HL-60 (cell line): ENCODE results near the gene DENND4A.
A peak's percentile ranks its signal among the peaks of the same experiment; 100 is the strongest.

ENCODE experiments used
- DNase-seq, 2 experiments: peaks; one replicate each; pipeline ENCODE4 v3.0.0-alpha.2; 2010 to 2020; ENCODE audit warnings: low read depth in 1 of 2, low spot score in 1 of 2
- H3K27ac ChIP-seq: fragments of 250-450 bp; sonication (Bioruptor Pico); replicated peaks from 2 replicates; pipeline ENCODE4 v1.5.1; 2020; ENCODE audit warnings: mild to moderate bottlenecking, moderate library complexity
- H3K27me3 ChIP-seq: fragments of 250-450 bp; sonication (Bioruptor Pico); 2 replicates; pipeline ENCODE4 v1.5.1; 2021; ENCODE audit warnings: mild to moderate bottlenecking, moderate library complexity; ENCODE audit not compliant: insufficient read depth, poor library complexity, severe bottlenecking
- H3K4me3 ChIP-seq: replicated peaks from 2 replicates; pipeline ENCODE4 v1.5.1; 2011; ENCODE audit warnings: mild to moderate bottlenecking, control low read depth, low read length; ENCODE audit not compliant: insufficient read depth
- CTCF ChIP-seq: IDR thresholded peaks from one replicate; pipeline ENCODE4 v1.5.1; 2011; ENCODE audit warnings: low read length, control low read depth, inconsistent platforms; ENCODE audit not compliant: insufficient read depth
- GABPA ChIP-seq: IDR thresholded peaks from 2 replicates; pipeline ENCODE4 v1.6.1; 2012; ENCODE audit warnings: low read depth
- POLR2AphosphoS5 ChIP-seq: IDR thresholded peaks from 2 replicates; pipeline ENCODE4 v1.6.1; 2012; ENCODE audit warnings: low read depth
- REST ChIP-seq: IDR thresholded peaks from 2 replicates; pipeline ENCODE4 v1.6.1; 2012; ENCODE audit warnings: low read depth; ENCODE audit not compliant: insufficient replicate concordance
- SPI1 ChIP-seq: IDR thresholded peaks from 2 replicates; pipeline ENCODE4 v1.6.1; 2012; ENCODE audit warnings: low read depth, mild to moderate bottlenecking, borderline replicate concordance

Gene DENND4A

DNA sequence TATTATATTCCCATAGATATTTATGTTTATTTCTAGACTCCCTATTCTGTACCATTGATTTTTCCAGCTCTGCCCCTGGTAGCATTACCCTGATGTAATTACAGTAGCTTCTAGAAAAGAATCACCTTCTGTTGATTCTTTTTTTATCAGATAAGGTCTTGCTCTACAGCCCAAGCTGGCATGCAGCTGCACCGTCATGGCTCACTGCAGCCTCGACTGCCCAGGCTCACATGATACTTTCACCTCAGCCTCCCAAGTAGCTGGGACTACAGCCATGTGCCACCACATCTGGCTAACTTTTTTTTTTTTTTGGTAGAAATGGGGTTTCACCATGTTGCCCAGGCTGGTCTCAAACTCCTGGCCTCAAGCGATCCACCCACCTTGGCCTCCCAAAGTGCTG is 128.6 kb downstream of the DENND4A start:
- H3K27me3 ChIP-seq: no peaks in the 10 kb centered on the region
- no peak for DNase-seq
- H3K27ac ChIP-seq: no peak overlapping the region
- TF ChIP-seq SPI1 (no peak), POLR2AphosphoS5 (no peak), REST (no peak), GABPA (no peak), CTCF (no peak)
- H3K4me3 ChIP-seq: no peak overlapping the region

DNA sequence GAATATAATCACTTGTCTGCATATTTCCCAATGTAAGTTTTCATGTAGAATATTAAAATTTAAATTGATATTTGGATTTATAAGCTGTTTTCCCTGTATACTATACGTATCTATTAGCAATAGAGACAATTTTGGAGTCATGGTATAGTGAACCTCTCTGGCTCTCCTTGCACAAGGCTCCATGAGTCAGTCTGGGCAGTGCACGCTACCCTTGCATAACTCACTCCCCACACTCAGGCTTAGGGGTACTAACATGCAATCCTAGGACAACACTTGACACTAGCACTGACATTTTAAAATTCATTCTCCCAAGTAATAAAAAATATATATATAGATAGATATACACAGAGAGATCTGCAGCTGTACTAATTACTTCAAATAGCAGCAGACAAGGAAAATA is 131.2 kb downstream of the DENND4A start:
- H3K27me3 ChIP-seq: no peaks in the 10 kb centered on the region
- TF ChIP-seq SPI1: no peak
- TF ChIP-seq GABPA: no peak
- TF ChIP-seq POLR2AphosphoS5: no peak
- TF ChIP-seq CTCF: no peak
- no peak for TF ChIP-seq REST
- DNase-seq: peak; percentile 29 to 35
- H3K27ac ChIP-seq: no peak overlapping the region
- H3K4me3 ChIP-seq: no peak overlapping the region

GRCh38 chr15:65659502-65660052 is 132.5 kb downstream of the DENND4A start:
- DNase-seq: no peak
- TF ChIP-seq SPI1: no peak
- TF ChIP-seq GABPA: no peak
- no peak for TF ChIP-seq POLR2AphosphoS5
- no peak for TF ChIP-seq CTCF
- no peak for TF ChIP-seq REST
- no peaks in the 10 kb centered on the region for H3K27me3 ChIP-seq
- no peak overlapping the region for H3K27ac ChIP-seq
- H3K4me3 ChIP-seq: no peak overlapping the region
